B cell (primary cell): Measurements from ENCODE around the gene BNIP3. TPM values are rescaled to one million over a fixed set of nuclear protein-coding genes. Genes with fewer than 3 reads are reported as not detected.

Experiments
- ATAC-seq: fragments of 200-7000 bp; cut with Tn5 transposase; one replicate; pipeline ENCODE4 v1.10.0; 2021; ENCODE audit warnings: low read depth, mild to moderate bottlenecking, moderate number of reproducible peaks, moderate library complexity
- CTCF ChIA-PET: fragments of 350-600 bp; sonication (Branson Sonifier 250); formaldehyde crosslinking; loops from one replicate; lab custom pipeline; 2021; ENCODE audit warnings: antibody characterized with exemption, inconsistent platforms; lab: Charles Lee
- POLR2A ChIA-PET: fragments of 350-600 bp; sonication (Branson Sonifier 250); formaldehyde crosslinking; loops from one replicate; lab custom pipeline; 2021; ENCODE audit warnings: antibody characterized with exemption; lab: Charles Lee
- DNase-seq: peaks from one replicate; pipeline ENCODE4 v3.0.0; 2013
- H2AFZ ChIP-seq: 2 replicates; pipeline ENCODE4 v1.6.1; 2012; ENCODE audit warnings: mild to moderate bottlenecking, low read depth, low read length; ENCODE audit not compliant: insufficient read depth, poor library complexity, severe bottlenecking
- H3K27ac ChIP-seq, 2 donors: 1 replicate in 1 of 2; 2 replicates in 1 of 2; pipeline ENCODE4 v1.5.1; 2012 to 2013; ENCODE audit warnings: low read length in 2 of 2, mild to moderate bottlenecking in 2 of 2, moderate library complexity in 1 of 2
- H3K27me3 ChIP-seq, 4 experiments: fragments of 200-600 bp in 1 of 4; sonication (generic) in 1 of 4; replicated peaks in 1 of 4; 1 replicate in 2 of 4; 2 replicates in 2 of 4; pipeline versions ENCODE4 v1.6.1 to v1.7.0; 2013 to 2016; ENCODE audit warnings: low read length in 3 of 4, mild to moderate bottlenecking in 2 of 4, mixed read lengths in 1 of 4, moderate library complexity in 1 of 4; ENCODE audit not compliant: insufficient read depth in 4 of 4, control insufficient read depth in 3 of 4; ENCODE audit errors: control extremely low read depth in 1 of 4
- H3K36me3 ChIP-seq, 2 experiments: replicated peaks in 1 of 2; 1 replicate in 1 of 2; 2 replicates in 1 of 2; pipeline versions ENCODE4 v1.6.1 to v1.7.1; 2013; ENCODE audit warnings: low read length in 1 of 2; ENCODE audit not compliant: insufficient read depth in 2 of 2, control insufficient read depth in 1 of 2; ENCODE audit errors: control extremely low read depth in 1 of 2, extremely low read depth in 1 of 2
- H3K4me1 ChIP-seq, 2 donors: fragments of 200-600 bp in 1 of 2; sonication (generic) in 1 of 2; 1 replicate in 1 of 2; 2 replicates in 1 of 2; pipeline versions ENCODE4 v1.5.1 to v1.6.1; 2013 to 2017; ENCODE audit warnings: low read length in 2 of 2; ENCODE audit not compliant: control insufficient read depth in 2 of 2, insufficient read depth in 2 of 2
- H3K4me2 ChIP-seq: replicated peaks from 2 replicates; pipeline ENCODE3; 2012; ENCODE audit warnings: mild to moderate bottlenecking, low read depth, low read length; ENCODE audit not compliant: poor library complexity, severe bottlenecking
- H3K4me3 ChIP-seq, 5 experiments: fragments of 200-600 bp in 1 of 5; sonication (generic) in 1 of 5; 1 replicate in 3 of 5; 2 replicates in 2 of 5; pipeline versions ENCODE4 v1.5.1 to v1.7.0; 2011 to 2016; ENCODE audit warnings: low read length in 4 of 5, mild to moderate bottlenecking in 4 of 5, low read depth in 2 of 5, control low read depth in 1 of 5, moderate library complexity in 1 of 5; ENCODE audit not compliant: insufficient read depth in 1 of 5; ENCODE audit errors: control extremely low read depth in 1 of 5, extremely low read depth in 1 of 5
- H3K79me2 ChIP-seq: fragments of 200-600 bp; sonication (generic); one replicate; pipeline ENCODE4 v1.6.0; 2016; ENCODE audit warnings: low read length; ENCODE audit not compliant: control insufficient read depth, insufficient read depth
- H3K9ac ChIP-seq: fragments of 200-600 bp; sonication (generic); 2 replicates; pipeline ENCODE4 v1.6.1; 2017; ENCODE audit warnings: mild to moderate bottlenecking, low read length, moderate library complexity
- H3K9me3 ChIP-seq, 3 donors: one replicate each; pipeline versions ENCODE4 v1.6.1 to v1.7.1; 2013; ENCODE audit warnings: low read length in 2 of 3; ENCODE audit not compliant: control insufficient read depth in 2 of 3, insufficient read depth in 1 of 3; ENCODE audit errors: control extremely low read depth in 1 of 3
- H4K20me1 ChIP-seq: 2 replicates; pipeline ENCODE4 v1.6.0; 2012; ENCODE audit warnings: mild to moderate bottlenecking, low read length; ENCODE audit not compliant: insufficient read depth, control insufficient read depth, poor library complexity, severe bottlenecking
- H3K27ac Mint-ChIP-seq: one replicate; pipeline ENCODE4 v1.8.0; 2021; ENCODE audit warnings: mixed read lengths
- H3K27me3 Mint-ChIP-seq: one replicate; pipeline ENCODE4 v1.8.0; 2021; ENCODE audit warnings: mixed read lengths
- H3K4me1 Mint-ChIP-seq: one replicate; pipeline ENCODE4 v1.8.0; 2021; ENCODE audit warnings: mixed read lengths
- H3K4me3 Mint-ChIP-seq: one replicate; pipeline ENCODE4 v1.8.0; 2021; ENCODE audit warnings: mixed read lengths
- H3K9me3 Mint-ChIP-seq: one replicate; pipeline ENCODE4 v1.8.0; 2022; ENCODE audit warnings: mixed read lengths; ENCODE audit not compliant: insufficient read depth
- EZH2 ChIP-seq: IDR thresholded peaks from 2 replicates; pipeline ENCODE4 v1.6.1; 2012; ENCODE audit warnings: borderline replicate concordance, low read depth, mild to moderate bottlenecking, moderate library complexity, low read length; ENCODE audit not compliant: insufficient read depth, poor library complexity, severe bottlenecking
- WGBS: methylation state at CpG from one replicate; pipeline ENCODE4 v1.1.5; 2013; ENCODE audit warnings: missing lambda C conversion rate; ENCODE audit not compliant: insufficient coverage; 5-methylcytosine and 5-hydroxymethylcytosine counted together
- intact Hi-C: fragments of 100-400 bp; cut with micrococcal nuclease; formaldehyde crosslinking; loops from one replicate; pipeline ENCODE4 v1.10.0; 2022
- polyA plus RNA-seq: library from polyadenylated mRNA; depleted of rRNA; stranded (reverse); fragments of >200 nt; gene quantifications from 2 replicates; pipeline ENCODE4 v1.2.3, GENCODE V29; 2012
- total RNA-seq, 2 donors: library from RNA; stranded (reverse); fragments of 120-200 nt in 1 of 2; gene quantifications; 1 replicate in 1 of 2; 2 replicates in 1 of 2; pipeline versions ENCODE4 v1.2.3 to v1.2.4, GENCODE V29; 2013 to 2022
- TF ChIP-seq, protein P1 (sequence below): fragments of 200-600 bp; IDR thresholded peaks from one replicate; pipeline ENCODE4 v1.8.0; 2022; ENCODE audit warnings: antibody characterized with exemption, mild to moderate bottlenecking

The BNIP3 gene
- total and polyA plus RNA-seq, 2 donors (not counting 1 experiment from before 2014, with no cell fraction given), result 7.1 to 10.9 TPM

DNA sequence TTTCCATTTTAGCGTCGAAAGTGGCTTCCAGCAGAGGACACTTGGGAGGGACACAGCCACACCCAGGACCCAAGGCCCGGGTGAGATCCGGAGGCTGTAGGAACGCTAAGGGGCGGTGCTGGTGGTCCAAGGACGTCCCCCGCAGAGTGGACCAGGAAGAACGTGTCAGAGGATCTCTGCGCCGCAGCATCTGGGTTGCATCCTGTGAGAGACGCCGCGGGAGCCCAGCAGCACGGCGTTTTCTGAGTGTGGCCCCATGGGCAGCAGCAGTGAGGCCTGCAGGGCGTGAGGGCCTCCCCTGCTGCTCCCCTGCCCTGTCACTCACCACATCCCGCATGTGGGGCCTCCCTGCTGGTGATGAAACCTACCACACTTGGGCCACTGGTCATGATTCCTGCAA is 40.5 kb upstream of the BNIP3 start:
- ATAC-seq (no peak), DNase-seq (no peak)
- H3K4me3 Mint-ChIP-seq, result no peak overlapping the region
- no peaks in the 10 kb centered on the region for H3K9me3 Mint-ChIP-seq
- Histone ChIP-seq H3K79me2 (no peaks in the 10 kb centered on the region), H3K27me3 (peaks cover 0 to 7% (median 3%) of the 10 kb centered on the region in 4 experiments), H3K9me3 (no peaks in the 10 kb centered on the region), H3K4me3 (no peak overlapping the region), H3K9ac (no peak overlapping the region), H2AFZ (no peak overlapping the region), H3K4me2 (no peak overlapping the region), H3K4me1 (peaks cover 0 to 7% of the 10 kb centered on the region in 2 donors), H4K20me1 (no peaks in the 10 kb centered on the region), H3K36me3 (no peaks in the 10 kb centered on the region), H3K27ac (no peak overlapping the region)
- intact Hi-C loops, result no loop called here
- H3K4me1 Mint-ChIP-seq, result peaks cover 5% of the 10 kb centered on the region
- H3K27ac Mint-ChIP-seq, result no peak overlapping the region
- no peak for TF ChIP-seq EZH2
- TF ChIP-seq, protein P1, sequence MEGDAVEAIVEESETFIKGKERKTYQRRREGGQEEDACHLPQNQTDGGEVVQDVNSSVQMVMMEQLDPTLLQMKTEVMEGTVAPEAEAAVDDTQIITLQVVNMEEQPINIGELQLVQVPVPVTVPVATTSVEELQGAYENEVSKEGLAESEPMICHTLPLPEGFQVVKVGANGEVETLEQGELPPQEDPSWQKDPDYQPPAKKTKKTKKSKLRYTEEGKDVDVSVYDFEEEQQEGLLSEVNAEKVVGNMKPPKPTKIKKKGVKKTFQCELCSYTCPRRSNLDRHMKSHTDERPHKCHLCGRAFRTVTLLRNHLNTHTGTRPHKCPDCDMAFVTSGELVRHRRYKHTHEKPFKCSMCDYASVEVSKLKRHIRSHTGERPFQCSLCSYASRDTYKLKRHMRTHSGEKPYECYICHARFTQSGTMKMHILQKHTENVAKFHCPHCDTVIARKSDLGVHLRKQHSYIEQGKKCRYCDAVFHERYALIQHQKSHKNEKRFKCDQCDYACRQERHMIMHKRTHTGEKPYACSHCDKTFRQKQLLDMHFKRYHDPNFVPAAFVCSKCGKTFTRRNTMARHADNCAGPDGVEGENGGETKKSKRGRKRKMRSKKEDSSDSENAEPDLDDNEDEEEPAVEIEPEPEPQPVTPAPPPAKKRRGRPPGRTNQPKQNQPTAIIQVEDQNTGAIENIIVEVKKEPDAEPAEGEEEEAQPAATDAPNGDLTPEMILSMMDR, result no peak
- 91% methylated on average over 17 of the region's 18 CpGs for WGBS
- ChIA-PET POLR2A (no interaction called here), CTCF (interaction anchor here (1.1 to 5.2 kb wide), 6 partner anchors 8 to 139 kb away, joined by 3 to 106 read pairs (median 5); partner anchors contain the start of gene PPP2R2D)
- H3K27me3 Mint-ChIP-seq, result peaks cover 26% of the 10 kb centered on the region

- H3K9ac ChIP-seq, result no peak overlapping the region
These were observed 39.9 kb upstream of the BNIP3 start for GRCh38 chr10:132021504-132022143.

More at GRCh38 chr10:132021504-132022143, 39.9 kb upstream of the BNIP3 start:
- Mint-ChIP-seq H3K4me1 (peaks cover 5% of the 10 kb centered on the region), H3K4me3 (no peak overlapping the region), H3K9me3 (no peaks in the 10 kb centered on the region), H3K27me3 (peaks cover 22% of the 10 kb centered on the region), H3K27ac (no peak overlapping the region)
- Histone ChIP-seq H3K27me3 (peaks cover 0 to 7% (median 3%) of the 10 kb centered on the region in 4 experiments), H3K4me3 (no peak overlapping the region), H4K20me1 (no peaks in the 10 kb centered on the region), H3K36me3 (no peaks in the 10 kb centered on the region), H3K4me2 (no peak overlapping the region), H3K27ac (no peak overlapping the region), H3K9me3 (no peaks in the 10 kb centered on the region), H3K4me1 (peaks cover 0 to 7% of the 10 kb centered on the region in 2 donors), H3K79me2 (no peaks in the 10 kb centered on the region), H2AFZ (no peak overlapping the region)
- CTCF ChIA-PET, result interaction anchor here (5.2 kb wide), 1 partner anchor 135 kb away, joined by 106 read pairs; no protein-coding TSS in a partner anchor
- TF ChIP-seq EZH2, result no peak
- TF ChIP-seq, protein P1, result no peak
- POLR2A ChIA-PET, result no interaction called here
- WGBS, result 89% methylated on average over 15 of the region's 16 CpGs
- intact Hi-C loops, result no loop called here
- ATAC-seq (no peak), DNase-seq (no peak)
